HG03159 (cell line): Measurements from ENCODE around the gene MAP2K6.

ENCODE experiments used
- ATAC-seq: cut with Tn5 transposase; IDR thresholded peaks from one replicate; pipeline ENCODE4 v1.9.1; 2021; ENCODE audit warnings: mild to moderate bottlenecking, moderate library complexity; ENCODE audit not compliant: unreplicated experiment

The MAP2K6 gene

GRCh38 chr17:69425978-69426377 lies 11.5 kb downstream of the MAP2K6 start:
- no peak for ATAC-seq

GRCh38 chr17:69427486-69428197 lies 13.1 kb downstream of the MAP2K6 start:
- no peak for ATAC-seq

GRCh38 chr17:69428252-69428980 lies 13.9 kb downstream of the MAP2K6 start:
- no peak for ATAC-seq

GRCh38 chr17:69430488-69430887 lies 16.0 kb downstream of the MAP2K6 start:
- ATAC-seq: peak; percentile 43

GRCh38 chr17:69431835-69432234 lies 17.3 kb downstream of the MAP2K6 start:
- no peak for ATAC-seq

GRCh38 chr17:69433093-69433492 lies 18.6 kb downstream of the MAP2K6 start:
- ATAC-seq: no peak

GRCh38 chr17:69434164-69434579 lies 19.7 kb downstream of the MAP2K6 start:
- no peak for ATAC-seq

GRCh38 chr17:69435971-69436696 lies 21.6 kb downstream of the MAP2K6 start:
- ATAC-seq: no peak

- ATAC-seq: no peak
Observed at GRCh38 chr17:69437475-69437874, 23.0 kb downstream of the MAP2K6 start.

- no peak for ATAC-seq
Observed at GRCh38 chr17:69438776-69439175, 24.3 kb downstream of the MAP2K6 start.

GRCh38 chr17:69441179-69441578 lies 26.7 kb downstream of the MAP2K6 start:
- no peak for ATAC-seq

GRCh38 chr17:69443138-69443537 lies 28.6 kb downstream of the MAP2K6 start:
- ATAC-seq: no peak

GRCh38 chr17:69444023-69444422 lies 29.5 kb downstream of the MAP2K6 start:
- no peak for ATAC-seq

- ATAC-seq: no peak
Observed at GRCh38 chr17:69445132-69445531, 30.6 kb downstream of the MAP2K6 start.

- ATAC-seq: no peak
Observed at GRCh38 chr17:69447726-69448125, 33.2 kb downstream of the MAP2K6 start.

- ATAC-seq: no peak
Observed at GRCh38 chr17:69448431-69449102, 34.1 kb downstream of the MAP2K6 start.

GRCh38 chr17:69450131-69450530 lies 35.6 kb downstream of the MAP2K6 start:
- no peak for ATAC-seq

GRCh38 chr17:69450918-69451317 lies 36.4 kb downstream of the MAP2K6 start:
- ATAC-seq: peak; percentile 12

GRCh38 chr17:69451416-69452394 lies 37.2 kb downstream of the MAP2K6 start:
- peak; percentile 48 for ATAC-seq

- ATAC-seq: no peak
Observed at GRCh38 chr17:69452664-69453260, 38.3 kb downstream of the MAP2K6 start.
